T47D (cell line): ENCODE measurements around the gene MT4.

Experiments
- DNase-seq, 2 experiments: peaks; one replicate each; pipeline versions ENCODE4 v3.0.0 to v3.0.0-alpha.2; 2011 to 2012; ENCODE audit warnings: low read depth in 1 of 2, low spot score in 1 of 2
- JUND ChIP-seq: IDR thresholded peaks from 2 replicates; pipeline ENCODE4 v1.6.1; 2012; ENCODE audit warnings: low read depth
- in situ Hi-C: cut with HindIII; loops from 2 replicates; pipeline ENCODE4 v1.10.0; 2016; ENCODE audit warnings: low sequenced_read_pairs, low pct_unique_long_range_greater_than_20kb

The MT4 gene

DNA sequence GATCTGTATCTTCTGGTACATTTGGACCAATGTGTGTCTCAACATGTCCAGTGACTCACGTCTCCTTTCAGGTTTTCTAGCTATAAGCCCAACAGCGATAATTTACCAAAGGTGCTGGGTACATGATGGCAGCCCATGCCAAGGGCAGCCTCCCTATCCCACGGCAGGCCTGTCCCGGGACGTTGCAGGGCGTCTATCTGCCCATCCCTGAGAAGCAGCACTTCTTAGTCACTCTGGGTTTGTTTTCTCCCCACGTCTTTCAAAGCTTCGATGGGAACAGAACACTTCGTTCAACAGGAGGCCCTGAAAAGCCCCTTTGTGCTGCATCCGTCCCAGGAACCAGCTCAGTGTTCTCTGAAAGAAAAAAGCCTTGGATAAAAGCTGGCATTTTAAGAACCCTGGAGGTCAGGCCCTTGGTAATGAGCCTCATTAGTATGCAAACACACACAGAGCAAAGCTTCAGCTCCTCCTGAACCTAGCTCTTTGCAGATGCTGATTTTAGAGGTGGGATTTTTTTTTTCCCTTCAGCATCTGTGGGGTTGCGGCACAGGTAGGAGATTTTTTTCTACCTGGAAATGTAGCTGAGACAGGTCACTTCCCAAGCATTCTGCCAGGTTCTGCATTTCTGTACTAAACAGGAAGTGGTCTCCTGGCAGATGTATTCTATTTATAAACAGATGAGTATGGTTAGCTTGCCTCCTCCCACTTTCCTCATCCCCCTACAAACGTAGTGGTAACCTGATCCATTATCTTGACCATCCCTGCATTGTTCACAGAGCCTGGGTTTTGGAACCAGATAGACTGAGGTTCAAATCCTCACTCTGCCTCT lies 17.5 kb upstream of the MT4 start:
- no peak for DNase-seq

DNA sequence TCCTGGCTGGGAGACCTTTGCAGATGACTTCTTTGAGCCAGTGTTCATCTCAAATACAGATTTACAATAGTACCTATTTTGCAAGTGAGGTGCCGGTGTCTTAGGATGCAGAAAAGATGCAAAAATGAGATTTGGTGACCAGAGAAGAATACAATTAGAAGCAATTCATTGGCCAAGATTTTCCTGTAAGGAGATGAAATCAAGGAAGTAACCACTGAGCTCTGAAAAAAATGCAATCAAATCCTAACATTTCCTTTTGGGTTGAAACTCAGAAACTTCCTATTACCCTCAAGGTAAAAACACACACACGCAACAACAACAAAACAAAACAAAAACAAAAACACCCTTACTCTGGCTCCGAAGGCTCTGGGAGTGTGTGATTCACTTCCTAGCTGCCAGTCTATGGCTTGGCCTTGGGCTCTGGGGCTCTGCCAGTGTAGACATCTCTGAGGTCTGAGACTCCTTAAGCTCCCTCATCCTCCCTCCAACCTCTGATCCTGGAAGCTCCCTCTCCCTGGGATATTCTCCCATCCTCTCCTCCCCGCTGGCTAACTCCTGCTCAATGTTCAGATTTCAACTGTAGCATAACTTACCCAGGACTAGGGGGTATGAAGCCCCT lies 16.8 kb upstream of the MT4 start:
- no peak for DNase-seq
- in situ Hi-C loops = no loop called here
- TF ChIP-seq JUND = no peak

More for the DNA sequence above, 17.5 kb upstream of the MT4 start:
- TF ChIP-seq JUND = no peak
- in situ Hi-C loops = no loop called here

DNA sequence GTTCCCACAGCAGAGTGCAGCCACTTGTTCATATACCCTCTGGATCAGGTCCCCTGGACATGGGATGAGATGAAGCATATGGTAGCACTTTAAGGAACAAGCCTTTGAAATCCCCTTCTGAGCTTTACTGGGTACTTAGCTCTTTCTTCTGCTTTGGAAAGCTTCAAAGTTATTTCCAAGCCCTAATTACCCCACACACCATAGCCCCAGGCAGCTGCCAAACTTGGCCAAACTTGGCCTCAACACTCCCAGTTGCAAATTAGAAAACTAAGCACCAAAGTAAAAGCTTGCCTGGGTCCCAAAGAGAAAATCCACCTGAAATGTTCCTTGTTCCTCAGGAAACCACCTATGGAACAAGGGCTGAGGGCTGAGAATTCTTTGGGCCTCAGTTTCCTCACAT lies 15.7 kb upstream of the MT4 start:
- no peak for DNase-seq
- in situ Hi-C loops = no loop called here
- no peak for TF ChIP-seq JUND

DNA sequence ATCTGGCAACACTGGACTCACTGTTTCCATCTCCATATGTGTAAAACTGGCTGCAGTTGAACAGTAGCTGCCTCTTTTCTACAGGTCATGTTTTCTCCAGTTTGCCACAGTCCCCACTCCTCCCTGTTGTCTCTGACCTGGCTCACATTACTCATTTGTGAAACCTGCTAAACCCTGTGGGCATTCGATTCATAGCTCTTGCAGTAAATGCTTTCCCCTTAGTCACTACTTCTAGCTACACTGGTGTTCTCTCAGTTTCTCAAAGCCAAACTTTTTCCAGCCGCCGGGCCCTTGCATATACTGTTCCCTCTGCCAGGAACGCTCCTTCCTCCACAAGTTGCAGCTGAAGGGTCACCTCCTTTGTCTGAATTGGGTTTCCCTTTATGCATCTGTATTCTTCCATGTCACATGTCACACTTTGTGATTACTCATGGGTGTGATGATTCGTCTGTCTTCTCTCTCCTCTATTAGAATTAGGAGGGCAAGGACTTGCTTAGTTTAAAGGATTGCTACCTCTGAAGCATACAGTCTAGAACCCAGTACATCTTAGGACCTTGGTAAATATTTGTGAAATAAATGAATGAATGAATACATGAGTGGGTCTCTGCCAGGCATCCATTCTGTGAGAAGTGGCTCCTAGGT lies 15.0 kb upstream of the MT4 start:
- TF ChIP-seq JUND = no peak

DNA sequence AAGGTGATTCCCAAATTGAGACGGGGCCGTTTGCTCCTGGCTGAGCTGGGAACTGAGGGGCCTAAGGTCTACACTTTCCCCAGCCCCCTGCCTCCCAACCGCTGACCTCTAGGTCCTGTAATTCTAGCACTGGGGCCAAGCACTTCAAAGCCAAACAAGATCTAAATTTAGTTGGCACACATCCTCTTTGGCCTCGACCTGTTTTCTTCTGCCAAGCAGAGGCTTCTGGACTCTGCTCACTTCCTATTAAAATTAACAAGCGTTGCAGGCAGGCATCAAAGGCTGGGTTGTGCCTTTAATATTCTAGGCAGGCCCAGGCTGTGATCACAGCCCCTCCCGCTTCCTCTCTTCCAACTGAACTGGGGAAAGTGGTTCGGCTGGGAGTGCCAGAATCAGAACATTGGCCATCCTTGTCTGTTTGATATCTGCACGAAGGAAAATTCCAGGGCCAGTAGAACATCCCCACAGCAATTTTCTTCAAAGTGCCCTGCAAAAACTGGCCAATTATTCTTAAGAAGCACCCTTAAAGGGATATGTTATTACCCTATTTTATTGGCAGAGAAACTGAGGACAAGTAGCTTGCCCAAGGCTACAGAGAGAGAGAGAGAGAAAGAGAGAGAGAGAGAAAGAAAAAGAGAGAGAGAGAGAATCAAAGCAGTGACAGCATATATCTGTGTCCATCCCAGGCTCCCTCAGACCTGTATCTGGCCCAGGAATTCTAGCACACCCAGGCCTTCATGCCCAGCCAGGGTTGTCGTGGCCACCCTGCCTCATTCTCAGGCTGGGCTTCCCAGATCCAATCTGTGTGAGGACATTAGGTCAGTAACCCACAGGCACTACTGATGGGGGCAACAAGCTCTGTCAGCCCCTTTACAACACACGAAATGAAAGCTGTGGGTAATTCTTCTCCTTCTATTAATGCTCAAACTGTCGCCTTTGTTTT lies 12.8 kb upstream of the MT4 start:
- in situ Hi-C loops = no loop called here
- no peak for TF ChIP-seq JUND
- DNase-seq = no peak

More for the DNA sequence above, 15.0 kb upstream of the MT4 start:
- DNase-seq = no peak
- in situ Hi-C loops = no loop called here

DNA sequence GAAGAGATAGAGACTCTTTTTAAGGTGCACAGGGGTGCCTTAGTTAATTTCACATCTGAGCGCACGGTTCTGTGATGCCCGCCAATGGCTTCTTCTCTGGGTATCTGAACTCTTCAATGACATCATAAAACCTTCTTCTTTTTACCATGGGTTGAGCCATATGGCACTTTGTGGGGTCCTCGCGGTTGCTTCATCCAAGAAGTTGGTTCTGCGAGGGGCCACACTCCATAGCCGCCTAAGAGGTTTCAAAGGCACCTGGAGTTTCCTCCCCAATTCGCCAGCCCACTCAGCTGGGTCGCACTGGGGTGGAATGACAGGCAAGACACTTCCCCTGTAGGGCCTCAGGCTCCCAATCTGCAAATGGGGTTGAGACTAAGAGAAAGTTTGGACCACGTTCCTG lies 10.4 kb upstream of the MT4 start:
- in situ Hi-C loops = no loop called here
- no peak for DNase-seq
- no peak for TF ChIP-seq JUND

DNA sequence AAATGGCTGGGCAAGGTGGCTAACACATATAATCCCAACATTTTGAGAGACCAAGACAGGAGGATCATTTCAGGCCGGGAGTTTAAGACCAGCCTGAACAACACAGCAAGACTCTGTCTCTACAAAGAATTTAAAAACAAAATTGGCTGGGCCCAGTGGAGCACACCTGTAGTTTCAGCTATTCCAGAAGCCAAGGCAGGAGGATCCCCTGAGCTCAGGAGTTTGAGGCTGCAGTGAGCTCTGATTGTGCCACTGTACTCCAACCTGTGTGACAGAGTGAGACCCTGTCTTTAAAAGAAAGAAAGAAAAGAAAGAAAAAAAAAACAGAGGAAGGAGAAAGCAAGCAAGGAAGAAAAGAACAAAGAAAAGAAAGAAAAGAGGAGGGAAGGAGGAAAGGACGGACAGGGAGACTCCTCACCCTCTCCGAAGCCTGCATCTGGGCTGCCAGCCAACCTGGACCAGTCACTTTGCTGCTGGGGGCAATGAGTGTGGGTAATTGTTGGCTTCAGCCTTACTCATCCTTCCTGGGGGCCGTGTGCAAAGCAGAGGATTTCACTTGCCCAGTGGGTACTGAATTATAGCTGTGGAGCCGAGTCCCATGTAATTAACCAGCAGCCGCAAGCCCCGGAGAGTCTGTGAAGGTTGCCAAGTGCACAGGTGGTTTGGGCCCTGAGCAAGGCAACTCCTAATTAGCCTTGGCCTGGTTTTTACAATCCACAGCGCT lies 6.7 kb upstream of the MT4 start:
- no peak for TF ChIP-seq JUND
- in situ Hi-C loops = no loop called here
- DNase-seq = no peak

DNA sequence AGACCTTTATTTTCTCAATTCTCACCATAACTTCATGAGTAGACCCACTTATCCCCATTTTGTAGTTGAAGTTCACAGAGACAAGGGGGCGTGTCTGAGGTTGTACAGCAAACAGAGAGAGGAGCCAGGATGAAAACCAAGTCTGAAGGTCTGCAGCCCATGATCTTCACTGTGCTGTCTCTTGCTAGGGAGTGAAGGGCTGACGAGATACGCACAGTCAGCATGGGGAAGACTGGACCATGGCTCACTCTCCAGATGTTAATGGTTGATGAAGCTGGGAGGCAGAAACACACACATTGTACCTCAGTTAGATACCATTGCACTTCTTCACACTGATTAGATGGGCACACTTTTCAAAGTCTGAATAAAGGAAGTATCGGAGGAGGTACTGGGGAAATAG lies 5.8 kb upstream of the MT4 start:
- DNase-seq = no peak
- TF ChIP-seq JUND = no peak
- in situ Hi-C loops = no loop called here

DNA sequence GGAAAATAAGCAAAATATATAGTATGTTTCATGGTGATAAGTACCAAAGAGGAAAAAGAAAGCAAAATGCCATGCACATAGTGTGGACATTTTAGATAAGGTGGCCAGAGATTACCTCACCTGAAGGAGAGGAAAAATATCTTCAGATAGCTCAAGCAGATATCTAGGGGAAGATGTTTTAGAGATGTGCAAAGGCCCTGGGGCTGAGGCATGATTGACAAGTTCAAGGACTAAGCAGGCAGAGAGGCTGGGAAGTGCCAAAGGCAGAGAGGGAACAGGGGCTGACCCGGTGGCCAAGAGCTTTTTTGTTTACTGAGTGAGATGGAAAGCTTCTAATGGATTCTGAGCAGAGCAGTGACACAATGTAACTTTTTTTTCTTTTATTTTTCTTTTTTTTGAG lies 4.4 kb upstream of the MT4 start:
- DNase-seq = no peak
- no peak for TF ChIP-seq JUND
- in situ Hi-C loops = no loop called here

DNA sequence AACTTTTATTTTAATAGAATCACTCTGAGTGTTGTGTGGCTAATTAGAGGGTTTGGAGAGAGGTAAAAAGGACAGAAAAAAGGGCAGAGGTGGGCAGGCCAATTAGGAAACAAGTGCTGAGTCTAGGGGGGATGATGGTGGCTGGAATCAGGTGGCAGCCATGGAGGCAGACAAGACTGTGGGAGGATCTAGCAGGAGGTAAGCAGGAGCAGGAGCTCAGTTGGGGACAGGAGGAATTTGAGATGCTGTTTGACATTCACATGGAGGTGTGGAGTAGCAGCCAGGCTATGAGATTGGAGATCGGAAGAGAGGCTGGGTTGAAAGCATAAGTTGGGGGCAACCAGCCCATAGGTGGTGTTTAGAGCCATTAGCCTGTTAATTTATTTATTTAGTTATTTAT lies 3.7 kb upstream of the MT4 start:
- DNase-seq = no peak
- TF ChIP-seq JUND = no peak
- in situ Hi-C loops = no loop called here

DNA sequence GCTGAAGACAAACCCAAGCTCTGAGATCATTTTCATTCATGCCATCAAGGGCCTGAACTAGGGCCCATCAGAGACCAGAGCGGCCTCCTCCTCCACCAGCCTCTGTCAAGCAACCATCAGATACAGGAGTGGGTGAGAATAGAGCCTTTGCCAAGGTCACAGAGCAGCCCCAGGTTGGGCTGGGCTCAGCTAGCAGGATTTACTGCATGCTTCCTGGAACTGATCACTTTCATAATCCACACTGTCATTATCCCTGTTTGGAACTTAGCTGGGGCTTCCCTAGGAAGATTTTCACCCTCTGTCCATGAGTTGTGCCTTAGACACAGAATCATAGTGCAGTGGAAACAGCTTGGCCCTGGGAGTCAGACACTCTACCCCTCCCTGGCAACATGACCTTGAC lies 5.1 kb downstream of the MT4 start:
- in situ Hi-C loops = no loop called here
- no peak for DNase-seq
- no peak for TF ChIP-seq JUND

DNA sequence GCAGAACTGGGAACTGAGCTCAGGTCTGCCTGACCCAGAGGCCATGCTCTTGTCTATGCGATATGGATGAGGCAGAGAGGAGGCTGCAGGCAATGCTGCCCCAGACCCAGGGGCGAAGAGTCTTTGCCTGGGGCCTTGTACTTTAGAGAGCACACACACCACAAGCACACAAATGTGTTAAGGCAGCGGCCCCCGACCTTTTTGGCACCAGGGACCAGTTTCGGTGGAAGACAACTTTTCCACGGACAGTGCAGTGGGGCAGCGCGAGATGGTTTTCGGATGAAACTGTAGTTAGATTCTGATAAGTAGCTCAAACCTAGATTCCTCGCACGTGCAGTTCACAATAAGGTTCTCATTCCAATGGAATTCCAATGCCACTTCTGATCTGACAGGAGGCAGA lies 6.7 kb downstream of the MT4 start:
- in situ Hi-C loops = no loop called here
- no peak for TF ChIP-seq JUND
- no peak for DNase-seq
